Panc1 (cell line): ENCODE measurements around the gene RNMT. TPM values are rescaled to one million over a fixed set of nuclear protein-coding genes. Genes with fewer than 3 reads are reported as not detected.
"Not testable (repeated sequence)": the region's sequence is repeated elsewhere in the genome, so short reads cannot be mapped to it uniquely, and the experiment has no call there.

Source experiments
- ATAC-seq: fragments of 200-7000 bp; cut with Tn5 transposase; 2 replicates; pipeline ENCODE4 v1.9.1; 2020; ENCODE audit warnings: mild to moderate bottlenecking, moderate library complexity
- BruUV-seq: library from RNA; stranded (reverse); fragments of 400-500 nt; replicated peaks from 2 replicates; lab custom pipeline; 2021; lab: Mats Ljungman, UMichigan
- CTCF ChIA-PET: fragments of 300-600 bp; sonication (Branson Sonifier 250); formaldehyde crosslinking; loops from one replicate; lab custom pipeline; 2022; ENCODE audit warnings: antibody characterized with exemption; lab: Charles Lee
- POLR2A ChIA-PET: fragments of 300-600 bp; sonication (Branson Sonifier 250); formaldehyde crosslinking; loops from one replicate; lab custom pipeline; 2022; ENCODE audit warnings: antibody characterized with exemption; lab: Charles Lee
- DNase-seq: peaks from one replicate; pipeline ENCODE4 v3.0.0-alpha.2; 2010; ENCODE audit warnings: low read depth, low spot score
- H3K27ac ChIP-seq: 2 replicates; pipeline ENCODE4 v1.5.1; 2011; ENCODE audit warnings: mild to moderate bottlenecking, low read length, inconsistent platforms
- H3K27me3 ChIP-seq: fragments of 200-500 bp; sonication (Bioruptor generic); 2 replicates; pipeline ENCODE4 v1.6.0; 2014; ENCODE audit warnings: low read length, inconsistent platforms; ENCODE audit not compliant: control insufficient read depth, insufficient read depth
- H3K36me3 ChIP-seq: fragments of 200-500 bp; sonication (Bioruptor generic); 2 replicates; pipeline ENCODE4 v1.5.1; 2014; ENCODE audit warnings: inconsistent platforms, mild to moderate bottlenecking, low read length, moderate library complexity; ENCODE audit not compliant: control insufficient read depth, insufficient read depth
- H3K4me1 ChIP-seq: 2 replicates; pipeline ENCODE4 v1.5.1; 2011; ENCODE audit warnings: inconsistent platforms, mild to moderate bottlenecking, low read length, moderate library complexity; ENCODE audit not compliant: control insufficient read depth, insufficient read depth
- H3K4me3 ChIP-seq, 2 experiments: 2 replicates each; pipeline ENCODE4 v1.5.1; 2011 to 2012; ENCODE audit warnings: low read depth in 2 of 2, low read length in 2 of 2, mild to moderate bottlenecking in 2 of 2, inconsistent platforms in 1 of 2, moderate library complexity in 1 of 2
- H3K9me3 ChIP-seq: fragments of 200-500 bp; sonication (Bioruptor generic); 2 replicates; pipeline ENCODE4 v1.5.1; 2014; ENCODE audit warnings: low read depth, mild to moderate bottlenecking, inconsistent platforms, low read length, moderate library complexity; ENCODE audit not compliant: control insufficient read depth, insufficient read depth
- CTCF ChIP-seq: fragments of 450-650 bp; IDR thresholded peaks from 2 replicates; pipeline ENCODE4 v1.5.1; 2017; ENCODE audit warnings: mild to moderate bottlenecking
- POLR2AphosphoS5 ChIP-seq: IDR thresholded peaks from 2 replicates; pipeline ENCODE4 v1.6.1; 2012; ENCODE audit warnings: mild to moderate bottlenecking, low read depth, low read length, moderate library complexity
- REST ChIP-seq, 2 experiments: IDR thresholded peaks; 2 replicates each; pipeline ENCODE4 v1.6.1; 2011 to 2012; ENCODE audit warnings: low read depth in 2 of 2, control low read depth in 1 of 2, low read length in 1 of 2, mild to moderate bottlenecking in 1 of 2, moderate library complexity in 1 of 2; ENCODE audit not compliant: insufficient read depth in 1 of 2
- SIN3A ChIP-seq: IDR thresholded peaks from 2 replicates; pipeline ENCODE4 v1.6.1; 2012; ENCODE audit warnings: low read depth, mild to moderate bottlenecking, low read length, moderate library complexity, borderline replicate concordance; ENCODE audit not compliant: insufficient read depth
- TCF7L2 ChIP-seq: IDR thresholded peaks from 2 replicates; pipeline ENCODE4 v1.6.1; 2011; ENCODE audit warnings: mild to moderate bottlenecking, low read depth, low read length, inconsistent platforms
- in situ Hi-C: cut with HindIII; loops from 2 replicates; pipeline ENCODE4 v1.10.0; 2016; ENCODE audit warnings: low sequenced_read_pairs, low pct_unique_long_range_greater_than_20kb
- intact Hi-C: fragments of 100-400 bp; cut with micrococcal nuclease; formaldehyde crosslinking; loops from one replicate; pipeline ENCODE4 v1.10.0; 2022; ENCODE audit not compliant: unreplicated experiment
- total RNA-seq: library from RNA; stranded (reverse); gene quantifications from one replicate; pipeline ENCODE4 v1.2.1, GENCODE V29; 2021; ENCODE audit not compliant: unreplicated experiment

The RNMT gene
- total RNA-seq, 1 experiment from 2014 or later: 26.9 TPM

- no TSS peak for BruUV-seq
- no peaks in the 10 kb centered on the region for H3K4me1 ChIP-seq
- intact Hi-C loops (loop anchor here (10.0 kb wide), 1 partner anchor 338 kb away; no protein-coding TSS in a partner anchor), in situ Hi-C loops (no loop called here)
- no peak for DNase-seq
- ATAC-seq: no peak
- peaks cover 6% of the 10 kb centered on the region for H3K36me3 ChIP-seq
- CTCF ChIA-PET: no interaction called here
- no peak for TF ChIP-seq SIN3A
- no peak for TF ChIP-seq REST (IDR thresholded peaks at IDR 0.05; ENCODE audit: insufficient read depth in 1 of 2, low read depth in 2 of 2, low read length in 1 of 2)
- no peak for TF ChIP-seq POLR2AphosphoS5
- TF ChIP-seq TCF7L2: no peak
- TF ChIP-seq CTCF: no peak
- POLR2A ChIA-PET: no interaction called here
- H3K4me3 ChIP-seq: no peak overlapping the region
- H3K27ac ChIP-seq: no peak overlapping the region
- H3K27me3 ChIP-seq: no peaks in the 10 kb centered on the region
- no peaks in the 10 kb centered on the region for H3K9me3 ChIP-seq
Observed at GRCh38 chr18:13746633-13747032, 20.2 kb downstream of the RNMT start.

GRCh38 chr18:13751599-13751998 is 25.1 kb downstream of the RNMT start:
- DNase-seq, H3K4me1 ChIP-seq, CTCF ChIA-PET, POLR2A ChIA-PET, ATAC-seq, BruUV-seq, H3K9me3 ChIP-seq, H3K27ac ChIP-seq, in situ Hi-C loops, H3K27me3 ChIP-seq, intact Hi-C loops, H3K4me3 ChIP-seq: not testable (repeated sequence)
- H3K36me3 ChIP-seq: peaks cover 12% of the 10 kb centered on the region

- no peaks in the 10 kb centered on the region for H3K27me3 ChIP-seq
- BruUV-seq: no TSS peak
- intact Hi-C loops: loop anchor here (5.0 kb wide), 1 partner anchor 51 kb away; no protein-coding TSS in a partner anchor
- no peak overlapping the region for H3K27ac ChIP-seq
- no peaks in the 10 kb centered on the region for H3K9me3 ChIP-seq
- no peak for DNase-seq
- no peak for ATAC-seq
- in situ Hi-C loops: no loop called here
- no peaks in the 10 kb centered on the region for H3K4me1 ChIP-seq
- H3K36me3 ChIP-seq: peaks cover 12% of the 10 kb centered on the region
- CTCF ChIA-PET: no interaction called here
- POLR2A ChIA-PET: no interaction called here
- TF ChIP-seq REST (IDR thresholded peaks at IDR 0.05; ENCODE audit: insufficient read depth in 1 of 2, low read depth in 2 of 2, low read length in 1 of 2) (no peak), TCF7L2 (no peak), SIN3A (no peak), CTCF (no peak), POLR2AphosphoS5 (no peak)
- no peak overlapping the region for H3K4me3 ChIP-seq
Observed at GRCh38 chr18:13756261-13756660, 29.8 kb downstream of the RNMT start.
